NCI-H82 (cell line): ENCODE data around the gene PRCD.
A peak's percentile ranks its signal among the peaks of the same experiment; 100 is the strongest.

Experiments
- DNase-seq: peaks from one replicate; lab custom pipeline; 2025; lab: John Stamatoyannopoulos, UW

The PRCD gene

GRCh38 chr17:76539631-76540271 lies at the start of gene PRCD:
Gene PRCD, plus strand, starts transcription at chr17:76540044. Its CDS starts 98 bp downstream, at chr17:76540142.
- DNase-seq = peak; percentile 82

GRCh38 chr17:76490112-76490710 lies 49.6 kb upstream of the PRCD start:
- no peak for DNase-seq

GRCh38 chr17:76491271-76492122 lies 48.3 kb upstream of the PRCD start:
- no peak for DNase-seq

GRCh38 chr17:76492123-76492988 lies 47.5 kb upstream of the PRCD start:
- no peak for DNase-seq

GRCh38 chr17:76492989-76493501 lies 46.8 kb upstream of the PRCD start:
- DNase-seq = no peak

- no peak for DNase-seq
Measured at GRCh38 chr17:76493505-76494167, 46.2 kb upstream of the PRCD start.

- no peak for DNase-seq
Measured at GRCh38 chr17:76495663-76496400, 44.0 kb upstream of the PRCD start.

GRCh38 chr17:76496464-76496863 lies 43.4 kb upstream of the PRCD start:
- DNase-seq = no peak

GRCh38 chr17:76497699-76497978 lies 42.2 kb upstream of the PRCD start:
- DNase-seq = no peak

- peak; percentile 96 for DNase-seq
Measured at GRCh38 chr17:76497979-76498875, 41.6 kb upstream of the PRCD start.

- no peak for DNase-seq
Measured at GRCh38 chr17:76498876-76499251, 41.0 kb upstream of the PRCD start.

GRCh38 chr17:76499267-76499667 lies 40.6 kb upstream of the PRCD start:
- DNase-seq = no peak

GRCh38 chr17:76500074-76500746 lies 39.6 kb upstream of the PRCD start:
- peak; percentile 82 for DNase-seq

GRCh38 chr17:76500747-76501017 lies 39.2 kb upstream of the PRCD start:
- no peak for DNase-seq

- DNase-seq = peak; percentile 89
Measured at GRCh38 chr17:76501018-76501826, 38.6 kb upstream of the PRCD start, which contains the start of gene RHBDF2. Gene RHBDF2, minus strand, starts transcription at chr17:76501423. Its CDS starts 19,899 bp downstream, at chr17:76481524.

GRCh38 chr17:76501827-76502307 lies 38.0 kb upstream of the PRCD start:
- no peak for DNase-seq

- peak; percentile 45 for DNase-seq
Measured at GRCh38 chr17:76502341-76503211, 37.3 kb upstream of the PRCD start.
